OCI-LY7 (cell line): Measurements from ENCODE around the gene B9D2. TPM values are rescaled to one million over a fixed set of nuclear protein-coding genes. Genes with fewer than 3 reads are reported as not detected.
A peak's percentile ranks its signal among the peaks of the same experiment; 100 is the strongest.

Source experiments
- BruUV-seq: library from RNA; stranded (reverse); fragments of 400-500 nt; replicated peaks from 2 replicates; lab custom pipeline; 2021; lab: Mats Ljungman, UMichigan
- CTCF ChIA-PET: fragments of 300-600 bp; sonication (Branson Sonifier 250); formaldehyde crosslinking; loops from one replicate; lab custom pipeline; 2022; ENCODE audit warnings: antibody characterized with exemption; ENCODE audit not compliant: unreplicated experiment; lab: Charles Lee
- POLR2A ChIA-PET: fragments of 300-600 bp; sonication (Branson Sonifier 250); formaldehyde crosslinking; loops from one replicate; lab custom pipeline; 2022; ENCODE audit warnings: antibody characterized with exemption; lab: Charles Lee
- DNase-seq: peaks from one replicate; pipeline ENCODE4 v3.0.0-alpha.2; 2015; ENCODE audit warnings: low spot score
- H2AFZ ChIP-seq: fragments of 200-600 bp; sonication (generic), shearing (Covaris generic); 2 replicates; pipeline ENCODE4 v1.6.1; 2014; ENCODE audit warnings: mild to moderate bottlenecking, antibody characterized with exemption, low read length, moderate library complexity
- H3K27ac ChIP-seq: fragments of 200-600 bp; sonication (generic); 2 replicates; pipeline ENCODE4 v1.5.1; 2014; ENCODE audit warnings: mixed run types, low read depth, mild to moderate bottlenecking, moderate library complexity, low read length, inconsistent platforms; ENCODE audit not compliant: poor library complexity, severe bottlenecking
- H3K36me3 ChIP-seq: fragments of 200-600 bp; sonication (generic); 2 replicates; pipeline ENCODE4 v1.6.1; 2014; ENCODE audit warnings: mild to moderate bottlenecking, antibody characterized with exemption, low read length, moderate library complexity, mixed read lengths; ENCODE audit not compliant: insufficient read depth
- H3K4me1 ChIP-seq: fragments of 200-600 bp; sonication (generic); 2 replicates; pipeline ENCODE4 v1.5.1; 2014; ENCODE audit warnings: mild to moderate bottlenecking, low read length; ENCODE audit not compliant: insufficient read depth, poor library complexity, severe bottlenecking
- H3K4me2 ChIP-seq: fragments of 200-600 bp; sonication (generic); 2 replicates; pipeline ENCODE4 v1.6.1; 2014; ENCODE audit warnings: mild to moderate bottlenecking, low read length
- H3K4me3 ChIP-seq: fragments of 200-600 bp; sonication (generic); 2 replicates; pipeline ENCODE4 v1.5.1; 2014; ENCODE audit warnings: mild to moderate bottlenecking, low read depth, low read length; ENCODE audit not compliant: poor library complexity, severe bottlenecking
- H3K79me2 ChIP-seq: fragments of 200-600 bp; sonication (generic); 2 replicates; pipeline ENCODE4 v1.6.1; 2016; ENCODE audit warnings: low read depth, mild to moderate bottlenecking, low read length, moderate library complexity, mixed read lengths; ENCODE audit not compliant: insufficient read depth
- H3K9me2 ChIP-seq: fragments of 200-600 bp; sonication (generic); 2 replicates; pipeline ENCODE4 v1.6.1; 2016; ENCODE audit warnings: mild to moderate bottlenecking, low read length, mixed read lengths; ENCODE audit not compliant: insufficient read depth
- H3K9me3 ChIP-seq: fragments of 200-600 bp; sonication (generic); 2 replicates; pipeline ENCODE4 v1.6.1; 2014; ENCODE audit warnings: mild to moderate bottlenecking, mixed run types, low read length, mixed read lengths
- H4K20me1 ChIP-seq: fragments of 200-600 bp; sonication (generic); 2 replicates; pipeline ENCODE4 v1.6.1; 2014; ENCODE audit warnings: mild to moderate bottlenecking, antibody characterized with exemption, low read length, moderate library complexity, mixed read lengths; ENCODE audit not compliant: insufficient read depth
- CTCF ChIP-seq: fragments of 200-600 bp; sonication (generic); conservative IDR thresholded peaks from 2 replicates; pipeline ENCODE4 v1.5.1; 2014; ENCODE audit warnings: mild to moderate bottlenecking, antibody characterized with exemption, low read length, moderate library complexity, mixed read lengths
- EZH2phosphoT487 ChIP-seq: fragments of 200-600 bp; sonication (generic); IDR thresholded peaks from 2 replicates; pipeline ENCODE4 v1.6.1; 2018; ENCODE audit warnings: low read depth, borderline replicate concordance, mild to moderate bottlenecking, mixed run types, antibody characterized with exemption, low read length, moderate library complexity, mixed read lengths
- intact Hi-C: fragments of 100-400 bp; cut with micrococcal nuclease; formaldehyde crosslinking; loops from one replicate; pipeline ENCODE4 v1.10.0; 2022; ENCODE audit not compliant: unreplicated experiment
- total RNA-seq, 2 experiments: library from RNA; depleted of rRNA in 1 of 2; stranded (reverse); fragments of >200 nt in 1 of 2; shearing (Covaris generic) in 1 of 2; gene quantifications; 2 replicates each; pipeline ENCODE4 v1.2.3, GENCODE V29; 2014 to 2022

Gene B9D2
- total RNA-seq, 2 experiments from 2014 or later: 3.9 to 5.2 TPM

- peak within 1 kb of the TSS; percentile 68 for H3K27ac ChIP-seq
- TF ChIP-seq CTCF (no peak), EZH2phosphoT487 (no peak)
- peak within 1 kb of the TSS; percentile 77 for H3K4me3 ChIP-seq
- peak within 1 kb of the TSS; percentile 99 for H3K4me2 ChIP-seq
- H2AFZ ChIP-seq: peak within 1 kb of the TSS; percentile 63
- BruUV-seq: TSS peak; percentile 57
- peaks cover 18% of the 10 kb centered on the region for H3K79me2 ChIP-seq
- H4K20me1 ChIP-seq: no peaks in the 10 kb centered on the region
- H3K4me1 ChIP-seq: peaks cover 44% of the 10 kb centered on the region
- H3K9me2 ChIP-seq: no peaks in the 10 kb centered on the region
- ChIA-PET POLR2A (no interaction called here), CTCF (no interaction called here)
- no peaks in the 10 kb centered on the region for H3K9me3 ChIP-seq
- peak; percentile 93 for DNase-seq
- intact Hi-C loops: loop anchor here (2.0 kb wide), 2 partner anchors 17 to 43 kb away; partner anchors contain the start of gene TGFB1
- H3K36me3 ChIP-seq: peaks cover 68% of the 10 kb centered on the region
Measured at GRCh38 chr19:41310033-41310831, 53.7 kb downstream of the B9D2 start, which contains the start of gene CCDC97. Gene CCDC97, plus strand, starts transcription at chr19:41310172. Its CDS starts 139 bp downstream, at chr19:41310311.

GRCh38 chr19:41309180-41310032, 54.5 kb downstream of the B9D2 start:
- DNase-seq: no peak
- peak overlapping the region; percentile 99 for H3K4me2 ChIP-seq
- POLR2A ChIA-PET: no interaction called here
- H3K9me3 ChIP-seq: no peaks in the 10 kb centered on the region
- no peaks in the 10 kb centered on the region for H3K9me2 ChIP-seq
- CTCF ChIA-PET: no interaction called here
- peaks cover 44% of the 10 kb centered on the region for H3K4me1 ChIP-seq
- intact Hi-C loops: loop anchor here (2.0 kb wide), 2 partner anchors 17 to 43 kb away; partner anchors contain the start of gene TGFB1
- TF ChIP-seq EZH2phosphoT487 (no peak), CTCF (no peak)
- peak overlapping the region; percentile 68 for H3K27ac ChIP-seq
- H3K36me3 ChIP-seq: peaks cover 72% of the 10 kb centered on the region
- peak overlapping the region; percentile 77 for H3K4me3 ChIP-seq
- peaks cover 18% of the 10 kb centered on the region for H3K79me2 ChIP-seq
- BruUV-seq: TSS peak; percentile 85
- H4K20me1 ChIP-seq: no peaks in the 10 kb centered on the region
- H2AFZ ChIP-seq: peak overlapping the region; percentile 63; the same call in 1 of the 2 replicates
